ENCODE data around the gene TENM3. TPM values are rescaled to one million over a fixed set of nuclear protein-coding genes. Genes with fewer than 3 reads are reported as not detected.
"Not testable (repeated sequence)": the region's sequence is repeated elsewhere in the genome, so short reads cannot be mapped to it uniquely, and the experiment has no call there.

The TENM3 gene
- total RNA-seq, 2 donors from 2014 or later = not detected

- no peak overlapping the region for H3K27ac Mint-ChIP-seq
- DNase-seq (no peak), ATAC-seq (no peak)
- H3K27me3 Mint-ChIP-seq = peaks cover 6% of the 10 kb centered on the region
- no peaks in the 10 kb centered on the region for H3K4me1 Mint-ChIP-seq
- no peak overlapping the region for H3K4me3 Mint-ChIP-seq
- H3K9me3 ChIP-seq (ENCODE audit: control insufficient read depth, low read length, poor library complexity, severe bottlenecking) = no peaks in the 10 kb centered on the region
- no peaks in the 10 kb centered on the region for H3K36me3 Mint-ChIP-seq (ENCODE audit: low read depth)
These were observed 105.7 kb downstream of the TENM3 start for GRCh38 chr4:182348779-182349326.

GRCh38 chr4:182350041-182350440 is 106.8 kb downstream of the TENM3 start:
- Mint-ChIP-seq H3K27ac (no peak overlapping the region), H3K4me3 (no peak overlapping the region), H3K27me3 (peaks cover 2% of the 10 kb centered on the region), H3K36me3 (ENCODE audit: low read depth) (no peaks in the 10 kb centered on the region), H3K4me1 (no peaks in the 10 kb centered on the region)
- ATAC-seq (no peak), DNase-seq (no peak)
- H3K9me3 ChIP-seq (ENCODE audit: control insufficient read depth, low read length, poor library complexity, severe bottlenecking) = no peaks in the 10 kb centered on the region

GRCh38 chr4:182351485-182351884 is 108.3 kb downstream of the TENM3 start:
- no peaks in the 10 kb centered on the region for H3K9me3 ChIP-seq (ENCODE audit: control insufficient read depth, low read length, poor library complexity, severe bottlenecking)
- DNase-seq = no peak
- Mint-ChIP-seq H3K36me3 (ENCODE audit: low read depth) (no peaks in the 10 kb centered on the region), H3K4me1 (no peaks in the 10 kb centered on the region), H3K27me3 (no peaks in the 10 kb centered on the region), H3K4me3 (no peak overlapping the region), H3K27ac (no peak overlapping the region)
- ATAC-seq = no peak

GRCh38 chr4:182354106-182354505 is 110.9 kb downstream of the TENM3 start:
- Mint-ChIP-seq H3K36me3 (ENCODE audit: low read depth) (no peaks in the 10 kb centered on the region), H3K27me3 (no peaks in the 10 kb centered on the region), H3K4me1 (no peaks in the 10 kb centered on the region), H3K4me3 (no peak overlapping the region), H3K27ac (no peak overlapping the region)
- no peaks in the 10 kb centered on the region for H3K9me3 ChIP-seq (ENCODE audit: control insufficient read depth, low read length, poor library complexity, severe bottlenecking)
- ATAC-seq (no peak), DNase-seq (no peak)

GRCh38 chr4:182354867-182355266 is 111.7 kb downstream of the TENM3 start:
- DNase-seq (no peak), ATAC-seq (no peak)
- H3K36me3 Mint-ChIP-seq (ENCODE audit: low read depth) = no peaks in the 10 kb centered on the region
- H3K27ac Mint-ChIP-seq = no peak overlapping the region
- H3K4me1 Mint-ChIP-seq = no peaks in the 10 kb centered on the region
- H3K27me3 Mint-ChIP-seq = no peaks in the 10 kb centered on the region
- no peak overlapping the region for H3K4me3 Mint-ChIP-seq
- H3K9me3 ChIP-seq (ENCODE audit: control insufficient read depth, low read length, poor library complexity, severe bottlenecking) = no peaks in the 10 kb centered on the region

GRCh38 chr4:182367153-182367552 is 124.0 kb downstream of the TENM3 start:
- H3K36me3 Mint-ChIP-seq (ENCODE audit: low read depth) = no peaks in the 10 kb centered on the region
- H3K4me3 Mint-ChIP-seq = no peak overlapping the region
- no peak for ATAC-seq
- no peaks in the 10 kb centered on the region for H3K4me1 Mint-ChIP-seq
- DNase-seq = no peak
- H3K27ac Mint-ChIP-seq = no peak overlapping the region
- no peaks in the 10 kb centered on the region for H3K9me3 ChIP-seq (ENCODE audit: control insufficient read depth, low read length, poor library complexity, severe bottlenecking)
- H3K27me3 Mint-ChIP-seq = peaks cover 5% of the 10 kb centered on the region

- DNase-seq = no peak
- Mint-ChIP-seq H3K4me3 (no peak overlapping the region), H3K36me3 (ENCODE audit: low read depth) (no peaks in the 10 kb centered on the region), H3K27ac (no peak overlapping the region), H3K27me3 (peaks cover 5% of the 10 kb centered on the region), H3K4me1 (no peaks in the 10 kb centered on the region)
- ATAC-seq = no peak
- no peaks in the 10 kb centered on the region for H3K9me3 ChIP-seq (ENCODE audit: control insufficient read depth, low read length, poor library complexity, severe bottlenecking)
These were observed 126.0 kb downstream of the TENM3 start for GRCh38 chr4:182369211-182369610.

GRCh38 chr4:182370491-182370890 is 127.3 kb downstream of the TENM3 start:
- Mint-ChIP-seq H3K36me3 (ENCODE audit: low read depth) (no peaks in the 10 kb centered on the region), H3K4me1 (no peaks in the 10 kb centered on the region), H3K4me3 (no peak overlapping the region), H3K27ac (no peak overlapping the region), H3K27me3 (peaks cover under 1% of the 10 kb centered on the region)
- ATAC-seq (no peak), DNase-seq (no peak)
- no peaks in the 10 kb centered on the region for H3K9me3 ChIP-seq (ENCODE audit: control insufficient read depth, low read length, poor library complexity, severe bottlenecking)

GRCh38 chr4:182380771-182381181 is 137.6 kb downstream of the TENM3 start:
- Mint-ChIP-seq H3K4me3 (no peak overlapping the region), H3K36me3 (ENCODE audit: low read depth) (no peaks in the 10 kb centered on the region), H3K27me3 (no peaks in the 10 kb centered on the region), H3K4me1 (no peaks in the 10 kb centered on the region), H3K27ac (no peak overlapping the region)
- H3K9me3 ChIP-seq (ENCODE audit: control insufficient read depth, low read length, poor library complexity, severe bottlenecking) = no peaks in the 10 kb centered on the region
- DNase-seq (no peak), ATAC-seq (no peak)

GRCh38 chr4:182382941-182383340 is 139.7 kb downstream of the TENM3 start:
- no peak for ATAC-seq
- Mint-ChIP-seq H3K27me3 (no peaks in the 10 kb centered on the region), H3K36me3 (ENCODE audit: low read depth) (no peaks in the 10 kb centered on the region), H3K4me1 (no peaks in the 10 kb centered on the region), H3K4me3 (no peak overlapping the region), H3K27ac (no peak overlapping the region)
- no peak for DNase-seq
- no peaks in the 10 kb centered on the region for H3K9me3 ChIP-seq (ENCODE audit: control insufficient read depth, low read length, poor library complexity, severe bottlenecking)

- ATAC-seq (no peak), DNase-seq (no peak)
- no peaks in the 10 kb centered on the region for H3K36me3 Mint-ChIP-seq (ENCODE audit: low read depth)
- H3K4me1 Mint-ChIP-seq = no peaks in the 10 kb centered on the region
- H3K27ac Mint-ChIP-seq = no peak overlapping the region
- no peaks in the 10 kb centered on the region for H3K9me3 ChIP-seq (ENCODE audit: control insufficient read depth, low read length, poor library complexity, severe bottlenecking)
- H3K4me3 Mint-ChIP-seq = no peak overlapping the region
- H3K27me3 Mint-ChIP-seq = no peaks in the 10 kb centered on the region
These were observed 141.5 kb downstream of the TENM3 start for GRCh38 chr4:182384631-182385091.

- no peak overlapping the region for H3K4me3 Mint-ChIP-seq
- ATAC-seq (no peak), DNase-seq (no peak)
- H3K9me3 ChIP-seq (ENCODE audit: control insufficient read depth, low read length, poor library complexity, severe bottlenecking) = no peaks in the 10 kb centered on the region
- no peak overlapping the region for H3K27ac Mint-ChIP-seq
- H3K27me3 Mint-ChIP-seq = no peaks in the 10 kb centered on the region
- no peaks in the 10 kb centered on the region for H3K4me1 Mint-ChIP-seq
- H3K36me3 Mint-ChIP-seq (ENCODE audit: low read depth) = no peaks in the 10 kb centered on the region
These were observed 142.7 kb downstream of the TENM3 start for GRCh38 chr4:182385897-182386296.

- not testable (repeated sequence) for H3K27me3 Mint-ChIP-seq; H3K4me1 Mint-ChIP-seq; DNase-seq; H3K9me3 ChIP-seq (ENCODE audit: control insufficient read depth, low read length, poor library complexity, severe bottlenecking); H3K27ac Mint-ChIP-seq; H3K4me3 Mint-ChIP-seq; H3K36me3 Mint-ChIP-seq (ENCODE audit: low read depth); ATAC-seq
These were observed 143.4 kb downstream of the TENM3 start for GRCh38 chr4:182386576-182386975.

GRCh38 chr4:182391111-182391684 is 148.0 kb downstream of the TENM3 start:
- no peaks in the 10 kb centered on the region for H3K4me1 Mint-ChIP-seq
- H3K9me3 ChIP-seq (ENCODE audit: control insufficient read depth, low read length, poor library complexity, severe bottlenecking) = no peaks in the 10 kb centered on the region
- ATAC-seq (no peak), DNase-seq (no peak)
- H3K36me3 Mint-ChIP-seq (ENCODE audit: low read depth) = no peaks in the 10 kb centered on the region
- no peak overlapping the region for H3K4me3 Mint-ChIP-seq
- peaks cover 11% of the 10 kb centered on the region for H3K27me3 Mint-ChIP-seq
- H3K27ac Mint-ChIP-seq = no peak overlapping the region

Data from T-helper 17 cell (primary cell).